Stimulated activated CD4-positive, alpha-beta T cell treated with anti-CD3 and anti-CD28 coated beads, TNF-alpha, amount 100 ng/mL, for 48 hours (primary cell): Measurements from ENCODE around the gene PDE1A.

ENCODE experiments used
- DNase-seq, 3 donors: peaks; one replicate each; pipeline ENCODE4 v3.0.0-alpha.2; 2020; ENCODE audit warnings: low read depth in 3 of 3

The PDE1A gene

DNA sequence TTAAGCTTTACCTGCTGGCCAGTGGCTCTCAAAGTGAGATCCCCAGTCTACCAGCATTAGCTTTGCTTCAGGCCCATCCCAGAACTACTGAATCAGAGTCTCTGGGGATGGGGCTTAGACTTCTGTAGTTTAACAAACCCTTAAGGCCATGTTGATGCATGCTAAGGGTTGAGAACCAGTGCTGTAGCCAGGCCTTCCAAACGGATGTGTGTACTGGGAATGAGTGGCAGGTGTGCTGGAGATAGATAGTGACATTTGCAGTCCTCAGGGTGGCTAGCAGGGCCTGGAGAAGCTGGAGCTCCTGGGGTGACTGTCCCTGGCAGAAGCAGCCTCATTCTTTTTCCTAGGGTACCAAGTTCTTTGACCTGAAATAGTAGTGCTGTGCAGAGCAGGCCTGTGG lies 292.6 kb downstream of the PDE1A start:
- DNase-seq, result no peak

DNA sequence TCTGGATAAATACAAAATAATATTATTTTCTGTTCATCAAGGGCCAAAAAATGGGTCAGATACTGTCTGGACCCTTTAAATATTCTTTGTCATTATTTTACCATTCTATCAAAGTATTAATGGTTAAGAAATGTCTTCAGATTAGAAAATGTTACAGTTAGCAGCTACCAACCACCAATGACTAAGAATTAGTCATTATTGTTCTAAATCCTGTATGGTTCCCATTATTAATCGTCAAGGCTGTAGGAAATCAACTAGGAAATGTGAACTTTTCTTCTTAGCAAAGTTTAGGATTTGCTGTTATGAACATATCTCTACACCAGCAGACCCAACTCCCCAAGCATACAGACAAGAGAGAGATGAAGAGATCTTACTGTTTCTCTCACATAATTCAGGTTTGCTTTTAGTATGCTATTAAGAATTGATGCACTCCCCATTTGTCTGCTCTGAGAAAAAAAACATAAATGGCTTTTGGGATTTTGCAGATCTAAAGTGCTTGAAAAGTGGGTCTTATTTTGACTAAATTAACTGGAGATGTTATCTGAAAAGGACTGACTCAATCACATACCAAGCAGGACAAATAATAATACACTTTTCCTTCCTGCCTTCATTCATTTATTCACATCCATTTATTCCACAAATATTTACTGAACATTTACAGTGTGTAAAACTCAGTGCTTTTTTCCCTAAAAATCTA lies 293.5 kb downstream of the PDE1A start:
- DNase-seq, result no peak

GRCh38 chr2:182132605-182133004 lies 294.2 kb downstream of the PDE1A start:
- no peak for DNase-seq

DNA sequence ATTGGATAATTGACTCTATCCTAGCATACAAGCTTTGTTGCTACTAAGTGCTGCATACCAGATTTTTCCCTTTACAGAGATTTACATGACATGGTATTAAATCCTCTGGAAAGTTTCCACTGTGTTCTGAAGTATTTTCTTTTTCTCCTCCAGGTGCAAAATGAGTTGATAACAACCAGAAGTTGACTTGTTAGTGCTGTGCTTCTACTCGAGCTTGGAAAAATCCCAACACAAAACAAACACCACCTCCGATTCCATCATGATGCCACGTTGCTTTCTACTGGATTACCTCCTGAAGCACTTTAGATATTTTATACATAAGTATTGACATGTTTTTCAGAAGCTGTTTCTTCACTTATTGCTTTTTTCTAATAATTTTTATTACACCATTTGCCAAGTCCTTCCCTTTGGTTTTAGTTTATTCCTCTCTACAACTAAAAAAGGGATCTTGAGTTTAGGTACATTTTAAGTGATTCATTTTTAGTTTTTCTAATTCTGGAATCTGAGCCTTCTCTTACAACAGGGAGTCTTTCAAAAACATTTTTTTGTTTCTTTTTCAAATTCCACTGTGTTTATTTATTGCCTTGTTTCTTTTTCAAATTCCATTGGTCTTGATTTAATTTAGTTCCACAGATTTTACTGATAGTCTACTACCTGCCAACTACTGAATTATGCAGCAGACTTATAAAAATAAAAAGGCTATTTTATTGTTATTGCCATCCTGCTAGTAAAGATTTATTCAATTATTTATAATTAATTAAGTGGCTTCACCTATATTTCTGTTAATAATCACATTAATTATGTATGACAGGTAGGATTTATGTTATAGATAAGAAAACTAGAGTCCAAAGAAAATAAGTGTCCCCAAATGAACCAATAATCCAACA lies 297.8 kb downstream of the PDE1A start:
- no peak for DNase-seq

DNA sequence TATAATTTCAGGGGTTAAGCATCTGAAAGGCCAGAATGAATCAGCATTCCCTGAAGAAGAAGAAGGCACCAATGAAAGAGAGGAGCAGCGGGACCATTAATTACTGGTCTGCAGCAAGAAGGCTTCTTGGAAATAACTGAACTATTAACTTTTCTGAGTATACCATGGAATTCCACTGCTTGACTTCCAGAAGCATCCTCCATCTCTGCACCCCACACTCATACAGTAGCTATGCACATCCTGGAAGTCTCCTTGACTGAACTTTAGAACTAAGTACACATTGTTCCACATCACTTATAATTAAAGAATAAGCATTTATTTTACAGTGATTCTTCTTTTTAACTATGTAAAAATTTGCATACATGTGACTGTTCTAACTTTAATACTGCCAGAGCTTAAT lies 309.6 kb downstream of the PDE1A start:
- DNase-seq, result no peak

GRCh38 chr2:182116774-182117173 lies 310.1 kb downstream of the PDE1A start:
- DNase-seq, result no peak

GRCh38 chr2:182115258-182115657 lies 311.6 kb downstream of the PDE1A start:
- no peak for DNase-seq

GRCh38 chr2:182113334-182113733 lies 313.5 kb downstream of the PDE1A start:
- no peak for DNase-seq

DNA sequence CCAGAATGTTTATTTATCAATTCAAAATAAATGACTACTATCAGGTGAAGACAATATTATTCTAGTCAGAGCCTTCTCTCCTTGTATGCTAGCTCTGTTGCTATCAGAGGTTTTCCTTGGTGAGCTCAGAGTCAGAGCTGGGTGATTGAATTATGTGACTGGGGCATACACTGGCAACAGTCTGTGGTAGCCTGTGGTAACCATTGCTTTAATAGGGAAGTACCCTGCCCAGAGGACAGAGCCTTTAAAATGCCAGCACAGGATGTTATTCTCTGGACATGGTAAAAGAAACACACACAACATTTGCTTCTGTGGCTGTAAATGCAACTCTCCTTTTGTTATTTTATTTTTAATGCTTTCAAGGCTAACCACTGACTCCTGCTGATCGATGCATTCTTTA lies 316.5 kb downstream of the PDE1A start:
- DNase-seq, result no peak

GRCh38 chr2:182103526-182103925 lies 323.3 kb downstream of the PDE1A start:
- DNase-seq, result no peak

GRCh38 chr2:182101263-182101662 lies 325.6 kb downstream of the PDE1A start:
- no peak for DNase-seq

DNA sequence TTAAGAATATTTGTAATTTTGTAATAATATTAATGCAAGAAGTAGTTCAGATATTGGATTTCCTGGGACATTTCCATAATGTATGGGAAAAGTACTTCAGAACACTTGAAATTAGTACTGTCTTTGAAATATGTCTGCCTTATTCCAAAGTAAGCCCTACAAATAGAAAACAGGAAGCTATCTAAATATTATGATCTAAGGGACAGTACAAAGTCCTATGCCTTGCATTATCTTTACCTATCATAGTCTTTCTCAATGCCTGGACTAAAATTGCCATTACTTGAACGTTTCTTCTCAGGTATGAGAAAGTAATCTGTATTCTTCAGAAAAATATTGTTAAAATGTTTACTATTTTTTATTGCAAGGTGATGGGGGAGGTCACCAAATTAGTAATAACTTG lies 328.2 kb downstream of the PDE1A start:
- no peak for DNase-seq

GRCh38 chr2:182097571-182098164 lies 329.2 kb downstream of the PDE1A start:
- no peak for DNase-seq

DNA sequence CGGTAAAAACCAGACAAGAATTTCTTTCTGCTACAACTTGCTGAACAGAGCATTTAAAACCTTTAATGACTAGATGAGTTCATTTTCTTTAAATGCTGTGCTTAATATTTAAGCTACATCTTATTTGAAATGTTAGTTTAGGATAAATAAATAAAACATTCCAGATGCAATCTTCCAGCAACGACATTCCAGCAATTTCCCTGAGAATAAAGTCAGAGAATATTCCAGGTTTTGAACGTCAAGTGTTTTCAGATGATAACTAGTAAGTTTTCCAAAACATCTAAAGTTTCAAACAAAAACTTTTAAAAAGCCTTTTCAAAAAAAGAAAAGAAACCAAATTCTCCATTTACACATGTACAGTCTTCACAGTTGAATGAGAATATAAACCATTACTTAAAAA lies 336.4 kb downstream of the PDE1A start:
- DNase-seq, result no peak
